K562 (cell line): Measurements from ENCODE around the gene DAAM1.

Experiments
- MLLT1 ChIP-seq, 2 experiments: fragments of 450-650 bp; IDR thresholded peaks; 2 replicates each; pipeline ENCODE4 v1.6.1; 2016
- NFE2L1 ChIP-seq: fragments of 450-650 bp; IDR thresholded peaks from 2 replicates; pipeline ENCODE4 v1.6.1; 2016; ENCODE audit warnings: missing genetic modification characterization, low read depth, mild to moderate bottlenecking, missing compliant biosample characterization, moderate library complexity, borderline replicate concordance
- POLR2AphosphoS5 ChIP-seq: IDR thresholded peaks from 2 replicates; pipeline ENCODE4 v1.6.1; 2011; ENCODE audit warnings: mild to moderate bottlenecking, low read depth, low read length, moderate library complexity; ENCODE audit not compliant: control insufficient read depth, insufficient read depth
- ZNF740 ChIP-seq, 3 experiments: fragments of 200-800 bp in 1 of 3; sonication (Bioruptor generic) in 1 of 3; sonication (generic) in 1 of 3; formaldehyde crosslinking in 1 of 3; IDR thresholded peaks; 2 replicates each; pipeline versions ENCODE4 v1.6.1 to v1.8.0; 2016 to 2022; ENCODE audit warnings: mild to moderate bottlenecking in 2 of 3, missing compliant biosample characterization in 2 of 3, missing genetic modification characterization in 2 of 3, missing genetic modification reagents in 1 of 3

GRCh38 chr14:59299731-59300130, 111.3 kb downstream of the DAAM1 start:
- TF ChIP-seq ZNF740 (CRISPR knock-in tag; IDR thresholded peaks at IDR 0.05) (no peak), ZNF740 (tag; IDR thresholded peaks at IDR 0.05) (no peak), POLR2AphosphoS5 (no peak), MLLT1 (IDR thresholded peaks at IDR 0.05) (no peak), NFE2L1 (no peak)
